ENCODE data around the gene CCDC39.

DNA sequence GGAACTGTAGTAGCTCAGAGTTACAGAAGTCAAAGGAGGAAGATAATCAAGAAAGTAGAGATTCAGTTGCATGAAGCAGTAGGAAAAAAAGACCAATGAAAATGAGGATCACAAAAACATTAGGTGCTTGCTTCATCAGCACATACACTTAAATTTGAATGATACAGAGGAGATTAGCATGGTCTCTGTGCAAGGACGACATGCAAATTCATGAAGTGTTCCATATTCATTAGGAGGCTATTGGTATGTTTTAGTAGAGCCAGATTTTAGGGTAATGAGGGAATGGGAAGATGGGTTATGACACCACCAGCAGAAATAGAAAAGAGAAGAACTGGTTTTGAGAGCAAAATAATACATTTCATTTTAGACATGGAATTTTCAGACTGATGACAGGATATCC is 98.4 kb downstream of the CCDC39 start:
- no peak for TF ChIP-seq FOXP2 (optimal IDR thresholded peaks at IDR 0.05; ENCODE audit: borderline replicate concordance, extremely low read depth, extremely low read length, insufficient read depth)
- TF ChIP-seq POLR2AphosphoS5 (IDR thresholded peaks at IDR 0.05; ENCODE audit: low read depth, low read length), result no peak
